Activated CD8-positive, alpha-beta memory T cell treated with anti-CD3 and anti-CD28 coated beads, Interleukin-2, amount 50 U/mL, for 48 hours (primary cell): ENCODE data around the gene OR2V1.
"Not testable (repeated sequence)": the region's sequence is repeated elsewhere in the genome, so short reads cannot be mapped to it uniquely, and the experiment has no call there.

ENCODE experiments used
- DNase-seq: peaks from one replicate; pipeline ENCODE4 v3.0.0-alpha.2; 2020

Gene OR2V1, protein sequence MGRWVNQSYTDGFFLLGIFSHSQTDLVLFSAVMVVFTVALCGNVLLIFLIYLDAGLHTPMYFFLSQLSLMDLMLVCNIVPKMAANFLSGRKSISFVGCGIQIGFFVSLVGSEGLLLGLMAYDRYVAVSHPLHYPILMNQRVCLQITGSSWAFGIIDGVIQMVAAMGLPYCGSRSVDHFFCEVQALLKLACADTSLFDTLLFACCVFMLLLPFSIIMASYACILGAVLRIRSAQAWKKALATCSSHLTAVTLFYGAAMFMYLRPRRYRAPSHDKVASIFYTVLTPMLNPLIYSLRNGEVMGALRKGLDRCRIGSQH

DNA sequence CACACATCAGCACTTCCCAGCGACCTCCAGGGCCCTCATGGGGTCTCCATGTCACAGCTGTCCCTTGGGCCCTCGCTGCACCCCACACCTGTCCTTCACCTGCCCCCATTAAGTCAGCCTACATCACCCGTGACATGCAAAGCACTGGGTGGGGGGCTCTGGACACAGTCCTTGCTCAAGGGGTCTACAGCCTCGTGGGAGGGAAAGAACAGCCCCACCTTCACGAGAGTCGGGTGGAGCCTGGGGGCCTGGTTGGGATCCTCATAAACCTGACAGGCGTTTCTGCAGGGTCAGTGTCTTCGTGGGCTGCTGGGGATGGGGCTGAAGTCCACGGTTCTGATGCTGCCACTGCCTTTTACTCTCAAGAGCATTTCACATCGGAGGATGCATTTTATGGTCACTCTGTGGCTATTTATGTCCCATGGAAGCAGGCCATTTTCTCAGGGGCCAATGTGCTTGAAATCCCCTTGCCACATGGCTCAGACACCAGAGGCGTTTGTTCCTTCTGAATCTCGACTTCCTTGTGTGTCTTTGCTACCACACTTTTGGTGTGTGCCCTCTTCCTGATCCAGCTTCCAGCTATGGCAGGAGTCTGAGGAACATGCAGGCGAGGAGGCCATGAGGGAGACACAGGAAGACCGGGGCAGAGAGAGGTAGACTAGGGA, at the start of gene OR2V1:
Gene OR2V1 (minus strand): TSS at position 338 of the 665 bp plus-strand sequence. CDS start 5,865 bp downstream, outside the sequence.
- DNase-seq, result peak; percentile 18

- DNase-seq, result not testable (repeated sequence)
Observed at GRCh38 chr5:181177559-181177958, 46.6 kb upstream of the OR2V1 start.

DNA sequence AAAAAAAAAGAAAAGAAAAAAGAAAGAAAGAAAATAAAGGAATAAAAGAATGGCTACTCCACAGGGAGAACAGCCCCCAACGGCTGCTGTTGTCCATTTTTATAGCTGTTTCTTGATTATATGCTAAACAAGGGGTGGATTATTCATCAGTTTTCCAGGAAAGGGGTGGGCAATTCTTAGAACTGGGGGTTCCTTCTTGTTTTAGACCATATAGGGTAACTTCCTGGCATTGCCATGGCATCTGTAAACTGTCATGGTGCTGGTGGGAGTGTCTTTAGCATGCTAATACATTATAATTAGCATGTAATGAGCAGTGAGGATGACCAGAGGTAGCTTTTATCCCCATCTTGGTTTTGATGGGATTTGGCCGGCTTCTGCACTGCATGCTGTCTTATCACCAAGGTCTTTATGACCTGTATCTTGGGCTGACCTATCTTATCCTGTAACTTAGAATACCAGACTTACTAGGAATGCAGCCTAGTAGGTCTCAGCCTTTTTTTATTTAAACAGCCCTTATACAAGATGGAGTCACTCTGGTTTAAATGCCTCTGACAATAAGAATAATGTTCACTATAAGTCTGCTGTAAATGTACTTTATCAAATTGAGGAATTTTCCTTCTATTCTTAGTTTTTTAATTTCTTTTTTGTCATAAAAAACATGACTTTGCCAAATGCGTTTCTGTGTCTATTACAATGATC, 45.4 kb upstream of the OR2V1 start:
- DNase-seq, result no peak

DNA sequence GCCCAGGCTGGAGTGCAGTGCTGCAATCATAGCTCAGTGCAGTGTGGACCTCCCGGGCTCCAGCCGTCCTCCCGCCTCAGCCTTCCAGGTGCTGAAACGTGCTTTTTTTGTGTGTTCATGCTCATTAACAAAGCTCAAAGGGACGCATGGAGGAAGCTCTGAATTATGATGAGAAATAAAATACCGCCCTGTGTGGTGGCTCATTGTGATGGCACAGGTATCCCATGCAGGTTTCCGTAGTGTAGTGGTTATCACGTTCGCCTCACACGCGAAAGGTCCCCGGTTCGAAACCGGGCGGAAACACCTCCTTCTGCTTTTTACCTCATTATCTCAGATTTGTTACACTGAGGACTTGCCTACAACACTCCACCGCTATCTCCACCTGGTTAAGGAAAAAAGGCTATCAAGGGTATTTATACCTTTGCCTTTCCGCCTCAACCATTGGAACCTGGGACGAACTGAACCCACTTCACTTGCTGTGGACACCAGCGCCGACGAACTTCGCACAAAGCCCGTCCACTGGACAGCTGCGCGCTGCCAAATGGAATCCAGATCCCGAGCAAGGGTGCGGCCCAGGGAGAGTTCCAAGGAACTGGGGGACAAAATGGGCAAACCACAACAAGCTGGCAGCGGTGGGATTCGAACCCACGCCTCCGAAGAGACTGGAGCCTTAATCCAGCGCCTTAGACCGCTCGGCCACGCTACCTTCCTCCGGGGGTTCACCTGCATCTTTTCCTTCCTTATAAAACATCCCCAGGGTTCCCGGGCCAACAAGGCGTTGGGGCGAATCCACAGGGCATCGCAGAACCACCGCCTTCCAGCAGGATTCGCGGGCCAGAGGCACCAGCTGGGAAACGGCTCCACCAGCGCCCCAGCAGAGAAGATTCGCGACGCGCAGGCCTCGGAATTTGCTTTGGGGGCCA, 42.7 kb upstream of the OR2V1 start:
- DNase-seq, result peak; percentile 94

- no peak for DNase-seq
Observed at GRCh38 chr5:181173027-181173419, 42.1 kb upstream of the OR2V1 start.

DNA sequence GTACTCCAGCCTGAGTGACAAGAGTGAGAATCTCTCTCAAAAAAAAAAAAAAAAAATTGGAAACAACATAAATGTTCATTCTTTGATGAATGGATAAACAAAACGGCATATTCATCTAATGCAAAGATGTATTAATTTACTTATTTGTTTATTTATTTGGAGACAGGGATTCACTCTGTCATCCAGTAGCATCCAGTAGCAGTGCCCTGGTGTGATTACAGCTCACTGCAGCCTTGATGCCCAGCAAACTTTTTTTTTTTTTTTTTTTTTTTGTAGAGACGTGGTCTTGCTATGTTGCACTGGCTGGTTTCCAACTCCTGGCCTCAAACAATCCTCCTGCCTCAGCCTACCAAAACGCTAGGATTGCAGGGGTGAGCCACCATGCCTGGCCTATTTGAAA, 40.8 kb upstream of the OR2V1 start:
- DNase-seq, result no peak

GRCh38 chr5:181170996-181171395, 40.0 kb upstream of the OR2V1 start:
- no peak for DNase-seq

- no peak for DNase-seq
Observed at GRCh38 chr5:181170237-181170825, 39.4 kb upstream of the OR2V1 start.

- peak; percentile 100 for DNase-seq
Observed at GRCh38 chr5:181169459-181170236, 38.7 kb upstream of the OR2V1 start.

- DNase-seq, result no peak
Observed at GRCh38 chr5:181168595-181169118, 37.7 kb upstream of the OR2V1 start.

- DNase-seq, result peak; percentile 74
Observed at GRCh38 chr5:181167814-181168488, 37.0 kb upstream of the OR2V1 start.

GRCh38 chr5:181166812-181167733, 36.1 kb upstream of the OR2V1 start:
- no peak for DNase-seq

DNA sequence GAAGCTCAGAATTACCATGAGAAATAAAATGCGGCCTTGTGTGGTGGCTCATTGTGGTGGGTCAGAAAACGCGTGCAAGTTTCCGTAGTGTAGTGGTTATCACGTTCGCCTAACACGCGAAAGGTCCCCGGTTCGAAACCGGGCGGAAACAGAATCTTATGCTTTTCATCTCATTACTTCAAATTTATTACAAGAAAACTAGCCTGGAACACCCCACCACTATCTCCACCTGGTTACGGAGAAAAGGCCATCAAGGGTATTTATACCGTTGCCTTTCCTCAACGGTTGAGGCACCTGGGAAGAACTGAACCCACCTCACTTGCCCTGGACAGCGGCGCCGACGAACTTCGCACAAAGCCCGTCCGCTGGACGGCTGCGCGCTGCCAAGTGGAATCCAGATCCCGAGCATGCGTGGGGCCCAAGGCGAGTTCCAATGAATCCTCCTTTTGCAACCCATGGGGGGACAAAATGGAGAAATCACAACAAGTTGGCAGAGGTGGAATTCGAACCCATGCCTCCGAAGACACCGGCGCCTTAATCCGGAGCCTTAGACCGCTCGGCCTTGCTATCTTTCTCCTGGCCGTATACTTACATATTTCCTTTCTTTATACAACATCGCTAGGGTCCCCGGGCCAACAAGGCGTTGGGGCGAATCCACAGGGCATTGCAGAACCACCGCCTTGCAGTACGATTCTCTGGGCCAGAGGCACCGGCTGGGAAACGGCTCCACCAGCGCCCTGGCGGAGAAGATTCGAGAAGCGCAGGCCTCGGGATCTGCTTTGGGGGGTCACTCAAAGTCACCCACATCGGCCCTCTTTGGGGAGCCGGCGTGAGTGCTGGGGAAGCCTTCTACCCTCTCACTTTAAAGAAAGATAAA, 33.3 kb upstream of the OR2V1 start:
- peak; percentile 78 for DNase-seq

DNA sequence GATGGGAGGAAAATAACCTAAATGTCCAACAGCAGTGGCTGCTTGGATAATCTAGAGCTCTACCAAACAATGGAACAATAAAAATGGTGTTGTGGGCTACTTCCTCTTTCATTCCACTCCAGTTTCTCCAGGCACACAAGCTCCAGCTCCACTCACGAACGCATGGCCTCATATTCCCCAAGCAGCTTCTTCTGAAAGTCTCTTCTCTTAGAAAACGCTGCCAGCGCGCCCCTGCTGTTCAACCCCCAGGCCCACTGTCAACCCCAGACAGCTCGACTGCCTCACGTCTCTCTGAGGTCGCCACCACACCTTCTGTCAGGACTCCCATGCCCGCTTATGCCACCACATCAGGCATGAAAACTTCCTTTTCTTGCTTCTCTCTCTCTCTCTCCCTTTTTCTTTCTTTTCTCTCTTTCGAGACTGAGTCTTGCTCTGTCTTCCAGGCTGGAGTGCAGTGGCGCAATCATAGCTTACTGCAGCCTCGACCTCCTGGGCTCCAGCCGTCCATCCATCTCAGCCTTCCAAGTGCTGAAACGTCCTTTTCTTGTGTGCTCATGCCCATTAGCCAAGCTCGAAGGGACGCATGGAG, 32.6 kb upstream of the OR2V1 start:
- DNase-seq, result no peak

- no peak for DNase-seq
Observed at GRCh38 chr5:181161534-181162175, 30.7 kb upstream of the OR2V1 start.

DNA sequence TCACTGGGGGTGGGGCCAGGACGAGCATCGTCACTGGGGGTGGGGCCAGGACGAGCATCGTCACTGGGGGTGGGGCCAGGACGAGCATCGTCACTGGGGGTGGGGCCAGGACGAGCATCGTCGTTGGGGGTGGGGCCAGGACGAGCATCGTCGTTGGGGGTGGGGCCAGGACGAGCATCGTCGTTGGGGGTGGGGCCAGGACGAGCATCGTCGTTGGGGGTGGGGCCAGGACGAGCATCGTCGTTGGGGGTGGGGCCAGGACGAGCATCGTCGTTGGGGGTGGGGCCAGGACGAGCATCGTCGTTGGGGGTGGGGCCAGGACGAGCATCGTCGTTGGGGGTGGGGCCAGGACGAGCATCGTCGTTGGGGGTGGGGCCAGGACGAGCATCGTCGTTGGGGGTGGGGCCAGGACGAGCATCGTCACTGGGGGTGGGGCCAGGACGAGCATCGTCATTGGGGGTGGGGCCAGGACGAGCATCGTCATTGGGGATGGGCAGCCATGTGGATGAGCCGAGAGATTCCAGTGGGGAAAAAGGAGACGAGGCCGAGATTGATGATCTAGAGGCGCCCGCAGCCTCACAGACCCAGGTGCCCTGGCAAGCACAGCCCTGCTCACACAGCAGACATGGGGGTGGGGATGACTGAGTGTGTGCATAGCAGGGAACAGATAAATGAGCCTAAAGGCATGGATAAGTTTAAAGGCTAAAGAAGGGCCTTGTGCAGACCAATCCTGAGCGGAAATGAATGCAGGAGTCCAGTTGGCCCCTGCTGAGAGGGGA, 30.0 kb upstream of the OR2V1 start:
- DNase-seq, result peak; percentile 81
